K562 (cell line): ENCODE data around the gene CPLX3. TPM values are rescaled to one million over a fixed set of nuclear protein-coding genes. Genes with fewer than 3 reads are reported as not detected.

ENCODE experiments used
- BCOR ChIP-seq: fragments of 450-650 bp; IDR thresholded peaks from 2 replicates; pipeline ENCODE4 v1.6.1; 2016
- CTBP1 ChIP-seq: fragments of 450-650 bp; IDR thresholded peaks from 2 replicates; pipeline ENCODE4 v1.6.1; 2016; ENCODE audit warnings: borderline replicate concordance
- DACH1 ChIP-seq: fragments of 450-650 bp; IDR thresholded peaks from 2 replicates; pipeline ENCODE4 v1.6.1; 2018; ENCODE audit not compliant: partially characterized antibody
- DDX20 ChIP-seq: fragments of 450-650 bp; IDR thresholded peaks from 2 replicates; pipeline ENCODE4 v1.6.1; 2016; ENCODE audit warnings: missing genetic modification characterization, low read depth, mild to moderate bottlenecking, missing compliant biosample characterization, moderate library complexity
- EGR1 ChIP-seq: fragments of 450-650 bp; conservative IDR thresholded peaks from 2 replicates; pipeline ENCODE4 v1.6.1; 2017; ENCODE audit warnings: mild to moderate bottlenecking
- FIP1L1 ChIP-seq: fragments of 200-400 bp; formaldehyde crosslinking; IDR thresholded peaks from 2 replicates; pipeline ENCODE4 v1.6.1; 2018; ENCODE audit warnings: mild to moderate bottlenecking, low read depth, low read length; ENCODE audit not compliant: poor library complexity, severe bottlenecking
- NFATC3 ChIP-seq: fragments of 450-650 bp; IDR thresholded peaks from 2 replicates; pipeline ENCODE4 v1.6.1; 2017; ENCODE audit warnings: mild to moderate bottlenecking
- POLR2AphosphoS2 ChIP-seq: IDR thresholded peaks from 2 replicates; pipeline ENCODE4 v1.6.1; 2012; ENCODE audit warnings: low read length, improper control_type of control experiment
- SMC3 ChIP-seq: conservative IDR thresholded peaks from 2 replicates; pipeline ENCODE4 v1.6.1; 2011; ENCODE audit warnings: low read depth, low read length, improper control_type of control experiment; ENCODE audit not compliant: insufficient read depth
- STAG1 ChIP-seq: sonication (generic); formaldehyde crosslinking; IDR thresholded peaks from 2 replicates; pipeline ENCODE4 v1.5.0; 2020; ENCODE audit warnings: missing genetic modification reagents, borderline replicate concordance
- TCF7L2 ChIP-seq: fragments of 150-350 bp; IDR thresholded peaks from 2 replicates; pipeline ENCODE4 v1.6.1; 2016; ENCODE audit warnings: low read depth, mild to moderate bottlenecking, low read length, moderate library complexity
- ZBTB17 ChIP-seq: fragments of 450-650 bp; formaldehyde crosslinking; IDR thresholded peaks from 2 replicates; pipeline ENCODE4 v1.4.0; 2020; ENCODE audit warnings: mild to moderate bottlenecking
- ZNF175 ChIP-seq: fragments of 200-800 bp; sonication (Bioruptor generic); IDR thresholded peaks from 2 replicates; pipeline ENCODE4 v1.6.1; 2016; ENCODE audit warnings: low read depth, mild to moderate bottlenecking, missing genetic modification characterization, missing compliant biosample characterization
- ZNF23 ChIP-seq: fragments of 250-450 bp; sonication (Bioruptor Pico); IDR thresholded peaks from 2 replicates; pipeline ENCODE4 v1.4.0; 2020; ENCODE audit warnings: mild to moderate bottlenecking
- polyA plus RNA-seq, 8 experiments: library from polyadenylated mRNA; depleted of rRNA in 4 of 8; stranded (reverse) in 5 of 8; unstranded in 3 of 8; fragments of >200 nt; fragmentation: Nextera tagmentation in 2 of 8; fragmentation: Illumina TruSeq in 1 of 8; extraction: Ambion mirVana in 2 of 8; extraction: Trizol in 1 of 8; gene quantifications; 2 replicates each; pipeline versions ENCODE4 v1.2.1 to v1.2.3, GENCODE V29; 2011 to 2014; ENCODE audit warnings: inconsistent platforms in 1 of 8, missing spikeins in 1 of 8
- total RNA-seq, 7 experiments: library from RNA; depleted of rRNA in 6 of 7; stranded (reverse); fragments of >200 nt in 6 of 7; fragmentation: Illumina TruSeq in 2 of 7; extraction: Trizol in 2 of 7; gene quantifications; 2 replicates each; pipeline versions ENCODE4 v1.2.1 to v1.2.3, GENCODE V29; 2011 to 2021; ENCODE audit warnings: low replicate concordance in 1 of 7
- TF ChIP-seq, protein P1 (sequence below): fragments of 450-650 bp; formaldehyde crosslinking; IDR thresholded peaks from 2 replicates; pipeline ENCODE4 v1.4.0; 2020; ENCODE audit warnings: mild to moderate bottlenecking, moderate library complexity
- TF ChIP-seq, protein P2 (sequence below): fragments of 250-450 bp; sonication (Bioruptor Pico); IDR thresholded peaks from 2 replicates; pipeline ENCODE4 v1.8.0; 2021; ENCODE audit warnings: moderate library complexity, mild to moderate bottlenecking, inconsistent platforms
- TF ChIP-seq, protein P3 (sequence below), 2 experiments: fragments of 250-450 bp in 1 of 2; fragments of 450-650 bp in 1 of 2; sonication (Bioruptor Pico) in 1 of 2; IDR thresholded peaks; 2 replicates each; pipeline versions ENCODE4 v1.6.1 to v1.8.0; 2016 to 2021; ENCODE audit warnings: mild to moderate bottlenecking in 2 of 2, moderate library complexity in 2 of 2, missing compliant biosample characterization in 1 of 2, missing genetic modification characterization in 1 of 2
- TF ChIP-seq, protein P4 (sequence below), 2 experiments: fragments of 450-650 bp; formaldehyde crosslinking in 1 of 2; IDR thresholded peaks; 2 replicates each; pipeline versions ENCODE4 v1.4.0 to v1.6.1; 2014 to 2020; ENCODE audit warnings: mild to moderate bottlenecking in 2 of 2, borderline replicate concordance in 1 of 2, low read depth in 1 of 2

CPLX3 gene
- total and polyA plus RNA-seq, 9 of the 15 experiments (the other 6 are each of a cell fraction or from before 2014, with no cell fraction given), result not detected

GRCh38 chr15:74835312-74835823 is 8.9 kb downstream of the CPLX3 start (continued):
- TF ChIP-seq, protein P1, sequence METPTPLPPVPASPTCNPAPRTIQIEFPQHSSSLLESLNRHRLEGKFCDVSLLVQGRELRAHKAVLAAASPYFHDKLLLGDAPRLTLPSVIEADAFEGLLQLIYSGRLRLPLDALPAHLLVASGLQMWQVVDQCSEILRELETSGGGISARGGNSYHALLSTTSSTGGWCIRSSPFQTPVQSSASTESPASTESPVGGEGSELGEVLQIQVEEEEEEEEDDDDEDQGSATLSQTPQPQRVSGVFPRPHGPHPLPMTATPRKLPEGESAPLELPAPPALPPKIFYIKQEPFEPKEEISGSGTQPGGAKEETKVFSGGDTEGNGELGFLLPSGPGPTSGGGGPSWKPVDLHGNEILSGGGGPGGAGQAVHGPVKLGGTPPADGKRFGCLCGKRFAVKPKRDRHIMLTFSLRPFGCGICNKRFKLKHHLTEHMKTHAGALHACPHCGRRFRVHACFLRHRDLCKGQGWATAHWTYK (CRISPR knock-in tag), result no peak
- no peak for TF ChIP-seq TCF7L2
- TF ChIP-seq FIP1L1, result no peak
- 0 out of 2 replicates have a peak, but pooled peaks have one; percentile 39 for TF ChIP-seq SMC3
- no peak for TF ChIP-seq DACH1
- TF ChIP-seq, protein P2, sequence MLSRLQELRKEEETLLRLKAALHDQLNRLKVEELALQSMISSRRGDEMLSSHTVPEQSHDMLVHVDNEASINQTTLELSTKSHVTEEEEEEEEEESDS (CRISPR knock-in tag), result no peak
- TF ChIP-seq, protein P3, sequence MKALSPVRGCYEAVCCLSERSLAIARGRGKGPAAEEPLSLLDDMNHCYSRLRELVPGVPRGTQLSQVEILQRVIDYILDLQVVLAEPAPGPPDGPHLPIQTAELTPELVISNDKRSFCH (CRISPR knock-in tag; IDR thresholded peaks at IDR 0.05), result no peak
- TF ChIP-seq, protein P3 (tag; IDR thresholded peaks at IDR 0.05), result no peak
- no peak for TF ChIP-seq DDX20 (tag)
- no peak; the same call in 1 of the 2 replicates for TF ChIP-seq CTBP1
- no peak for TF ChIP-seq NFATC3
- TF ChIP-seq ZNF23 (CRISPR knock-in tag), result no peak
- TF ChIP-seq EGR1, result no peak
- no peak for TF ChIP-seq STAG1 (CRISPR knock-in tag)
- peak; percentile 85 for TF ChIP-seq ZBTB17
- TF ChIP-seq, protein P4, sequence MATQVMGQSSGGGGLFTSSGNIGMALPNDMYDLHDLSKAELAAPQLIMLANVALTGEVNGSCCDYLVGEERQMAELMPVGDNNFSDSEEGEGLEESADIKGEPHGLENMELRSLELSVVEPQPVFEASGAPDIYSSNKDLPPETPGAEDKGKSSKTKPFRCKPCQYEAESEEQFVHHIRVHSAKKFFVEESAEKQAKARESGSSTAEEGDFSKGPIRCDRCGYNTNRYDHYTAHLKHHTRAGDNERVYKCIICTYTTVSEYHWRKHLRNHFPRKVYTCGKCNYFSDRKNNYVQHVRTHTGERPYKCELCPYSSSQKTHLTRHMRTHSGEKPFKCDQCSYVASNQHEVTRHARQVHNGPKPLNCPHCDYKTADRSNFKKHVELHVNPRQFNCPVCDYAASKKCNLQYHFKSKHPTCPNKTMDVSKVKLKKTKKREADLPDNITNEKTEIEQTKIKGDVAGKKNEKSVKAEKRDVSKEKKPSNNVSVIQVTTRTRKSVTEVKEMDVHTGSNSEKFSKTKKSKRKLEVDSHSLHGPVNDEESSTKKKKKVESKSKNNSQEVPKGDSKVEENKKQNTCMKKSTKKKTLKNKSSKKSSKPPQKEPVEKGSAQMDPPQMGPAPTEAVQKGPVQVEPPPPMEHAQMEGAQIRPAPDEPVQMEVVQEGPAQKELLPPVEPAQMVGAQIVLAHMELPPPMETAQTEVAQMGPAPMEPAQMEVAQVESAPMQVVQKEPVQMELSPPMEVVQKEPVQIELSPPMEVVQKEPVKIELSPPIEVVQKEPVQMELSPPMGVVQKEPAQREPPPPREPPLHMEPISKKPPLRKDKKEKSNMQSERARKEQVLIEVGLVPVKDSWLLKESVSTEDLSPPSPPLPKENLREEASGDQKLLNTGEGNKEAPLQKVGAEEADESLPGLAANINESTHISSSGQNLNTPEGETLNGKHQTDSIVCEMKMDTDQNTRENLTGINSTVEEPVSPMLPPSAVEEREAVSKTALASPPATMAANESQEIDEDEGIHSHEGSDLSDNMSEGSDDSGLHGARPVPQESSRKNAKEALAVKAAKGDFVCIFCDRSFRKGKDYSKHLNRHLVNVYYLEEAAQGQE (IDR thresholded peaks at IDR 0.05; ENCODE audit: borderline replicate concordance), result peak; percentile 73
- TF ChIP-seq, protein P4 (CRISPR knock-in tag; IDR thresholded peaks at IDR 0.05; ENCODE audit: low read depth), result no peak
- no peak for TF ChIP-seq POLR2AphosphoS2
- no peak for TF ChIP-seq BCOR
- TF ChIP-seq ZNF175, result no peak
